Measurements from ENCODE around the gene PTPRS. TPM values are rescaled to one million over a fixed set of nuclear protein-coding genes. Genes with fewer than 3 reads are reported as not detected.

Gene PTPRS
- total and polyA plus RNA-seq, 2 of the 13 experiments (the other 11 are each of a cell fraction or from before 2014, with no cell fraction given), result 32.7 to 43.9 TPM

DNA sequence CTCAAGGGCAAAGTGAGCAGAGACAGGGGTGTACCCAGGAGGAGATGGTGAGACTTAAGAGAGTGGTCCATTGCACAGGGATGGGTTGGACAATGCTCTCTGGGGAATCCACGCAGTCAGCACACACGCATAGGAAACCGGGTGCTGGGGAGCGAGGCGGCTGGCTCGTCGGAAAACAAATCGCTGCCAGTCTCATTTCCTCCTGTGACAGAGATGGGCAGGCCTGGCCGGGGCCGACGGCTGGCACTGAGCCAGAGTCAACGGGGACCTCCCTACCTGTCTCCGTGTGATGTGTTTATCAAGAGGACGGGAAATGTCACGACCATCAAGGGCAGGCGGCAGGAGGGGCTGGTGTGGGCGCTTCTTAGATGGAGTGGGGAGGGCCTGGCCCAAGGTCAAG is 27.3 kb downstream of the PTPRS start:
- FAIRE-seq, result no peak
- Histone ChIP-seq H4K20me1 (ENCODE audit: insufficient read depth, low read length) (peaks cover 14% of the 10 kb centered on the region), H3K4me2 (ENCODE audit: low read depth, low read length) (no peak overlapping the region), H3K4me3 (replicated peaks in 1 of 3; ENCODE audit: insufficient read depth in 1 of 3, low read depth in 2 of 3, low read length in 3 of 3) (no peak overlapping the region), H3K9ac (ENCODE audit: insufficient read depth, low read depth, low read length) (no peak overlapping the region), H3K36me3 (replicated peaks in 1 of 2; ENCODE audit: control insufficient read depth in 1 of 2, insufficient read depth in 2 of 2, low read length in 2 of 2) (no peaks in the 10 kb centered on the region; a peak in 1 of 5 replicates), H3K27ac (ENCODE audit: extremely low read length, insufficient read depth, low read length) (no peak overlapping the region), H3K9me3 (ENCODE audit: low read length) (no peaks in the 10 kb centered on the region), H2AFZ (ENCODE audit: low read length) (no peak overlapping the region), H3K4me1 (ENCODE audit: insufficient read depth, low read length) (peaks cover 21% of the 10 kb centered on the region), H3K27me3 (ENCODE audit: control insufficient read depth in 1 of 2, insufficient read depth in 2 of 2, low read length in 2 of 2) (no peaks in the 10 kb centered on the region), H3K79me2 (ENCODE audit: insufficient read depth, low read length) (no peaks in the 10 kb centered on the region)
- in situ Hi-C loops (cut with HindIII; ENCODE audit: extremely low pct_ligation_motif_present, low pct_unique_long_range_greater_than_20kb), result no loop called here
- POLR2A ChIA-PET, result no interaction called here
- TF ChIP-seq CHD4 (IDR thresholded peaks at IDR 0.05; ENCODE audit: borderline replicate concordance, low read length) (no peak), ZNF687 (CRISPR knock-in tag; IDR thresholded peaks at IDR 0.05) (peak; percentile 37), ZBTB38 (CRISPR knock-in tag; IDR thresholded peaks at IDR 0.05) (0 out of 2 replicates have a peak, but pooled peaks have one; percentile 20), ZNF569 (CRISPR knock-in tag; IDR thresholded peaks at IDR 0.05; ENCODE audit: borderline replicate concordance) (no peak), ZEB1 (IDR thresholded peaks at IDR 0.05; ENCODE audit: insufficient replicate concordance, low read depth) (no peak), FOSL2 (CRISPR knock-in tag; IDR thresholded peaks at IDR 0.05) (no peak), GFI1 (CRISPR knock-in tag; IDR thresholded peaks at IDR 0.05; ENCODE audit: borderline replicate concordance) (peak; percentile 92), PATZ1 (CRISPR knock-in tag; IDR thresholded peaks at IDR 0.05) (0 out of 2 replicates have a peak, but pooled peaks have one; percentile 8)
- 30% methylated on average over 17 of the region's 17 CpGs for WGBS (ENCODE audit: low lambda C conversion rate)
- peak; percentile 15 for DNase-seq (ENCODE audit: low spot score)
- BruUV-seq (replicated peaks), result no TSS peak
- intact Hi-C loops (cut with micrococcal nuclease; ENCODE audit: unreplicated experiment), result no loop called here
- ATAC-seq, result no peak; the same call in 2 of the 3 replicates
- CTCF ChIA-PET (ENCODE audit: low intra/inter-chr PET ratio, low total read pairs), result no interaction called here

Data from HepG2 (cell line).